GOT3 (cell line): ENCODE data around the gene PDE4B.
"Not testable (repeated sequence)": the region's sequence is repeated elsewhere in the genome, so short reads cannot be mapped to it uniquely, and the experiment has no call there.

Experiments used
- DNase-seq: peaks from one replicate; lab custom pipeline; 2025; ENCODE audit warnings: mixed read lengths; lab: John Stamatoyannopoulos, UW

The PDE4B gene

GRCh38 chr1:65994223-65994622 lies 201.5 kb downstream of the PDE4B start:
- DNase-seq = no peak

GRCh38 chr1:65995336-65995735 lies 202.6 kb downstream of the PDE4B start:
- DNase-seq = no peak

- no peak for DNase-seq
Measured at GRCh38 chr1:65995928-65996327, 203.2 kb downstream of the PDE4B start.

GRCh38 chr1:65997693-65998092 lies 205.0 kb downstream of the PDE4B start:
- no peak for DNase-seq

GRCh38 chr1:65998763-65999583 lies 206.3 kb downstream of the PDE4B start:
- no peak for DNase-seq

- DNase-seq = no peak
Measured at GRCh38 chr1:66000033-66000637, 207.4 kb downstream of the PDE4B start.

GRCh38 chr1:66003690-66004089 lies 211.0 kb downstream of the PDE4B start:
- no peak for DNase-seq

- not testable (repeated sequence) for DNase-seq
Measured at GRCh38 chr1:66006534-66006933, 213.8 kb downstream of the PDE4B start.

- no peak for DNase-seq
Measured at GRCh38 chr1:66012106-66012784, 219.6 kb downstream of the PDE4B start.

- DNase-seq = no peak
Measured at GRCh38 chr1:66013371-66013770, 220.7 kb downstream of the PDE4B start.

- DNase-seq = no peak
Measured at GRCh38 chr1:66022904-66023620, 230.4 kb downstream of the PDE4B start.

- DNase-seq = no peak
Measured at GRCh38 chr1:66025188-66025587, 232.5 kb downstream of the PDE4B start.

- DNase-seq = no peak
Measured at GRCh38 chr1:66028035-66028434, 235.3 kb downstream of the PDE4B start.

- no peak for DNase-seq
Measured at GRCh38 chr1:66033781-66034180, 241.1 kb downstream of the PDE4B start.

- no peak for DNase-seq
Measured at GRCh38 chr1:66035616-66036245, 243.0 kb downstream of the PDE4B start.

GRCh38 chr1:66041654-66042053 lies 249.0 kb downstream of the PDE4B start:
- DNase-seq = no peak

- no peak for DNase-seq
Measured at GRCh38 chr1:66043186-66043585, 250.5 kb downstream of the PDE4B start.

- no peak for DNase-seq
Measured at GRCh38 chr1:66044912-66045311, 252.2 kb downstream of the PDE4B start.

- no peak for DNase-seq
Measured at GRCh38 chr1:66046415-66046814, 253.7 kb downstream of the PDE4B start.

- DNase-seq = no peak
Measured at GRCh38 chr1:66048011-66048410, 255.3 kb downstream of the PDE4B start.

- DNase-seq = no peak
Measured at GRCh38 chr1:66050123-66050522, 257.4 kb downstream of the PDE4B start.

- no peak for DNase-seq
Measured at GRCh38 chr1:66050633-66051032, 257.9 kb downstream of the PDE4B start.
